ENCODE data around the gene ZNF200.
"Not testable (repeated sequence)": the region's sequence is repeated elsewhere in the genome, so short reads cannot be mapped to it uniquely, and the experiment has no call there.

The ZNF200 gene

DNA sequence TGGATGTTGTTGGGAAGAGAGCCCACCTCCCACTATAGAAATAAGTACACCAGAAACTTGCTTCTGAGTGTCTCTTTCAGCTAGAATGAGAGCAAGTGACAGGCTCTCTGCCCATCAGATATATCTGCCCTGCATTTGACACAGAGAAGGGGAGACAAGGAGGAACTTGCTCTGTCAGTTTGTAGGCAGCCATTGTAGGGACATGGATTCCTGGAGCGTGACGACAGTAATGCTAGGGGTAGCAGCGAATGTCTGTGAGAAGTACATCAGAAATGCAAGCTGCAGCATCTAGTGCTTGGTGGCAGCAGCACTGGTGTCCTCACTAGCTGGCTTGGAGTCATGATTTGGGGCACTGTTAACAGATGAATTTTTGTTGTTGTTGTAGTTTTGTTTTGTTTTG is 23.0 kb downstream of the ZNF200 start:
- no peak overlapping the region for H3K9ac ChIP-seq (ENCODE audit: low read length)
- no peak overlapping the region for H2AFZ ChIP-seq (ENCODE audit: low read length)
- no peaks in the 10 kb centered on the region for H4K20me1 ChIP-seq (ENCODE audit: insufficient read depth, low read length)
- no peak overlapping the region for H3K27ac ChIP-seq (ENCODE audit: low read length)
- H3K4me2 ChIP-seq (ENCODE audit: low read depth, low read length) = no peak overlapping the region
- no peak for DNase-seq
- H3K4me3 ChIP-seq (ENCODE audit: low read length) = no peak overlapping the region
- no peaks in the 10 kb centered on the region for H3K9me3 ChIP-seq (replicated peaks; ENCODE audit: insufficient read depth, low read length)
- peaks cover 19% of the 10 kb centered on the region for H3K4me1 ChIP-seq (ENCODE audit: low read length)
- TF ChIP-seq, protein P1, sequence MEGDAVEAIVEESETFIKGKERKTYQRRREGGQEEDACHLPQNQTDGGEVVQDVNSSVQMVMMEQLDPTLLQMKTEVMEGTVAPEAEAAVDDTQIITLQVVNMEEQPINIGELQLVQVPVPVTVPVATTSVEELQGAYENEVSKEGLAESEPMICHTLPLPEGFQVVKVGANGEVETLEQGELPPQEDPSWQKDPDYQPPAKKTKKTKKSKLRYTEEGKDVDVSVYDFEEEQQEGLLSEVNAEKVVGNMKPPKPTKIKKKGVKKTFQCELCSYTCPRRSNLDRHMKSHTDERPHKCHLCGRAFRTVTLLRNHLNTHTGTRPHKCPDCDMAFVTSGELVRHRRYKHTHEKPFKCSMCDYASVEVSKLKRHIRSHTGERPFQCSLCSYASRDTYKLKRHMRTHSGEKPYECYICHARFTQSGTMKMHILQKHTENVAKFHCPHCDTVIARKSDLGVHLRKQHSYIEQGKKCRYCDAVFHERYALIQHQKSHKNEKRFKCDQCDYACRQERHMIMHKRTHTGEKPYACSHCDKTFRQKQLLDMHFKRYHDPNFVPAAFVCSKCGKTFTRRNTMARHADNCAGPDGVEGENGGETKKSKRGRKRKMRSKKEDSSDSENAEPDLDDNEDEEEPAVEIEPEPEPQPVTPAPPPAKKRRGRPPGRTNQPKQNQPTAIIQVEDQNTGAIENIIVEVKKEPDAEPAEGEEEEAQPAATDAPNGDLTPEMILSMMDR (IDR thresholded peaks at IDR 0.05; ENCODE audit: low read length) = no peak
- TF ChIP-seq EZH2 (optimal IDR thresholded peaks at IDR 0.05; ENCODE audit: low read depth, low read length) (no peak), EZH2phosphoT487 (IDR thresholded peaks at IDR 0.05; ENCODE audit: low read length) (no peak)
- H3F3A ChIP-seq (ENCODE audit: insufficient read depth, low read length) = no peaks in the 10 kb centered on the region; the same call in 1 of the 2 replicates
- H3K36me3 ChIP-seq (replicated peaks; ENCODE audit: insufficient read depth, low read length) = no peaks in the 10 kb centered on the region
- H3K79me2 ChIP-seq (ENCODE audit: low read length) = no peaks in the 10 kb centered on the region
- no peaks in the 10 kb centered on the region for H3K9me2 ChIP-seq (replicated peaks; ENCODE audit: insufficient read depth, low read length)
- H3K27me3 ChIP-seq (replicated peaks; ENCODE audit: insufficient read depth, low read length) = no peaks in the 10 kb centered on the region

DNA sequence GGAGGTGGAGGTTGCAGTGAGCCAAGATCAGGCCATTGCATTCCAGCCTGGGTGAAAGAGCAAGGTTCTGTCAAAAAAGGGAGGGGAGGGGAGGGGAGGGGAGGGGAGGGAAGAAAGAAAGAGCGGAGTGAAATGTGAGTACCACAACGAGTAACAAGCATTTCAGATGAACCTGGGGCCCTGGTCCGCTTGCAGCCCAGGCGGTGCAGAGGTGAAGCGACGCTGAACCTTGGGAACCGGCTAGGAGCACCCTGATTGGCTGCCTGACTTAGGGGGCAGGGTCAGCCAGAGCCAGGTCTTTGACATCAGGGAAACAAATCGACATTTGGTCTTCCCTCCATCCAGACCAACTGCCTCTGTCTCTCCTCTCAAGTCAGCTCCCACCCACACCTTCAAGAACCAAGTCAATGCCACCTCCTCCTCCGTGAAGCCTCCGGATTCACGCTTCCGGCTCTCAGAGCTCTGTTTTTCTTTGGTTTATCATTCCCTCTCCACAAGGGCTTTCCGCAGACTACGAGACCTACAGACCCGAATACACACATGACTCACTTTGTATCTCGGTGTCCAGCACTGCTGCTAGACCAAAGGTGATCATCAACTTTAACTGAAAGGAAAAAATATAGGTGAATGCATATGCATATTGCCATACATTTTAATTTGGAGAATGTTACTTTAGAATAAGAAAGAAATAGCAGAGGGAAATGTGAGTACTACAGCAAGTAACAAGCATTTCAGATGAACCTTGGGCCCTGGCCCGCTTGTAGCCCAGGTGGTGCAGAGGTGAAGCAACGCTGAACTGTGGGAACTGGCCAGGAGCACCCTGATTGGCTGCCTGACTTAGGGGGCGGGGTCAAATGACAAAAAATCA is 27.6 kb downstream of the ZNF200 start:
- no peak overlapping the region for H3K4me2 ChIP-seq (ENCODE audit: low read depth, low read length)
- H3K27me3 ChIP-seq (replicated peaks; ENCODE audit: insufficient read depth, low read length) = peaks cover 15% of the 10 kb centered on the region; the same call in 1 of the 2 replicates
- H3K36me3 ChIP-seq (replicated peaks; ENCODE audit: insufficient read depth, low read length) = no peaks in the 10 kb centered on the region
- no peak overlapping the region for H3K4me3 ChIP-seq (ENCODE audit: low read length)
- H3K9me3 ChIP-seq (replicated peaks; ENCODE audit: insufficient read depth, low read length) = no peaks in the 10 kb centered on the region
- no peak for TF ChIP-seq EZH2 (optimal IDR thresholded peaks at IDR 0.05; ENCODE audit: low read depth, low read length)
- no peak for TF ChIP-seq EZH2phosphoT487 (IDR thresholded peaks at IDR 0.05; ENCODE audit: low read length)
- H3K79me2 ChIP-seq (ENCODE audit: low read length) = no peaks in the 10 kb centered on the region
- H2AFZ ChIP-seq (ENCODE audit: low read length) = 0 out of 2 replicates have a peak overlapping the region, but pooled peaks have one; percentile 15
- no peaks in the 10 kb centered on the region for H4K20me1 ChIP-seq (ENCODE audit: insufficient read depth, low read length)
- no peaks in the 10 kb centered on the region for H3F3A ChIP-seq (ENCODE audit: insufficient read depth, low read length)
- no peaks in the 10 kb centered on the region for H3K9me2 ChIP-seq (replicated peaks; ENCODE audit: insufficient read depth, low read length)
- no peak overlapping the region for H3K9ac ChIP-seq (ENCODE audit: low read length)
- no peak for DNase-seq
- H3K27ac ChIP-seq (ENCODE audit: low read length) = no peak overlapping the region
- no peaks in the 10 kb centered on the region for H3K4me1 ChIP-seq (ENCODE audit: low read length)

DNA sequence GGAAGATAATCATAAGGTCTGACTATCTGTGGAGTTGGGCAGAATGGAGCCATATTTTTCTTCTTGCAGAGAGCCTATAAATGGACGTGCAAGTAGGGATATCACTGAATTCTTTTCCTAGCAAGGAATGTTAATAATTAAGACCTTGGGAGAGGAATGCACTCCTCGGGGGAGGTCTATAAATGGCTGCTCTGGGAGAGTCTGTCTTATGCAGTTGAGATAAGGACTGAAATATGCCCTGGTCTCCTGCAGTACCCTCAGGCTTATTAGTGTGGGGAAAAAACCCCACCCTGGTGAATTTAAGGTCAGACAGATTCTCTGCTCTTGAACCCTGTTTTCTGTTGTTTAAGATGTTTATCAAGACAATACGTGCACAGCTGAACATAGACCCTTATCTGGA is 29.0 kb downstream of the ZNF200 start:
- H3K4me1 ChIP-seq (ENCODE audit: low read length); H3K27ac ChIP-seq (ENCODE audit: low read length); H3K4me2 ChIP-seq (ENCODE audit: low read depth, low read length); H3K4me3 ChIP-seq (ENCODE audit: low read length); H4K20me1 ChIP-seq (ENCODE audit: insufficient read depth, low read length); H3K9ac ChIP-seq (ENCODE audit: low read length); H3K36me3 ChIP-seq (replicated peaks; ENCODE audit: insufficient read depth, low read length); H3K9me2 ChIP-seq (replicated peaks; ENCODE audit: insufficient read depth, low read length); H3K79me2 ChIP-seq (ENCODE audit: low read length); DNase-seq; H3K9me3 ChIP-seq (replicated peaks; ENCODE audit: insufficient read depth, low read length); H3F3A ChIP-seq (ENCODE audit: insufficient read depth, low read length); H2AFZ ChIP-seq (ENCODE audit: low read length): not testable (repeated sequence)
- peaks cover 15% of the 10 kb centered on the region; the same call in 1 of the 2 replicates for H3K27me3 ChIP-seq (replicated peaks; ENCODE audit: insufficient read depth, low read length)

DNA sequence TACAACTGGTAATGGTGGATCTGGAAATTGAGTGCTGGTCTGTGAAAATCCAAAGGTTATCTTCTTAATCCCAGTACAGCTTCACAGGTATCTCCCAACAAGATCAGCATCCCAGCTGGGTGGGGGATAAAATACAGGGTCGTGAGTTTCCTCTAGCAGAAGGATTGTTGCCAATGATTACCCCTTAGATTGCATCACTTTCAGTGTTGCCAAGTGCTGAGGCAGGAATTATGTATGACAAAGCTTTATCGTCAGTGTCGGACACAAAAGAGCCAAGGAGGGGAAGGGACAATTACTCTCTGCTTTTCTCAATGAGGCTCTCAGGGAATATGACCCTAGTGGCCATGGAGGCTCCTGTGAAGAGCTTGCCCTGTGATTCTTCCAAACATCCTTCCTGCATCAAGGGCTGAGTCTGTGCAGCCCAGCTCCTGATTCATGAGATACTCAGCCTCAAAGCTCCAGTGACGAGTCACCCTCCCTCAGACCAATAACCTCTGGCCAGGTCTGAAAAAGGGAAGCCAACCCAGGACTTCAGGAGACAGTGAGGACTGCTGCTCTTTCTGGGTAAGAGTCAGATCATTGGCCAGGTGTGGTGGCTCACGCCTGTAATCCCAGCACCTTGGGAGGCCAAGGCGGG is 31.9 kb downstream of the ZNF200 start:
- no peak overlapping the region for H3K4me2 ChIP-seq (ENCODE audit: low read depth, low read length)
- H3K9me3 ChIP-seq (replicated peaks; ENCODE audit: insufficient read depth, low read length) = no peaks in the 10 kb centered on the region
- H3K27me3 ChIP-seq (replicated peaks; ENCODE audit: insufficient read depth, low read length) = peaks cover 21% of the 10 kb centered on the region
- H3K9me2 ChIP-seq (replicated peaks; ENCODE audit: insufficient read depth, low read length) = no peaks in the 10 kb centered on the region
- H3K9ac ChIP-seq (ENCODE audit: low read length) = no peak overlapping the region
- no peaks in the 10 kb centered on the region for H4K20me1 ChIP-seq (ENCODE audit: insufficient read depth, low read length)
- no peaks in the 10 kb centered on the region for H3K4me1 ChIP-seq (ENCODE audit: low read length)
- H3K79me2 ChIP-seq (ENCODE audit: low read length) = no peaks in the 10 kb centered on the region
- TF ChIP-seq, protein P1 (IDR thresholded peaks at IDR 0.05; ENCODE audit: low read length) = no peak
- TF ChIP-seq EZH2 (optimal IDR thresholded peaks at IDR 0.05; ENCODE audit: low read depth, low read length) (no peak), EZH2phosphoT487 (IDR thresholded peaks at IDR 0.05; ENCODE audit: low read length) (no peak)
- no peak overlapping the region for H3K27ac ChIP-seq (ENCODE audit: low read length)
- no peaks in the 10 kb centered on the region for H3K36me3 ChIP-seq (replicated peaks; ENCODE audit: insufficient read depth, low read length)
- DNase-seq = no peak
- H3K4me3 ChIP-seq (ENCODE audit: low read length) = no peak overlapping the region
- H2AFZ ChIP-seq (ENCODE audit: low read length) = no peak overlapping the region
- H3F3A ChIP-seq (ENCODE audit: insufficient read depth, low read length) = no peaks in the 10 kb centered on the region
